Thyroid gland (tissue), 4 donors: Measurements from ENCODE around the gene RPS27A.
"Not testable (repeated sequence)": the region's sequence is repeated elsewhere in the genome, so short reads cannot be mapped to it uniquely, and the experiment has no call there.

Experiments
- POLR2A ChIP-seq, 2 donors: fragments of 450-650 bp; IDR thresholded peaks; one replicate each; pipeline ENCODE4 v1.6.1; 2017; ENCODE audit warnings: antibody characterized with exemption in 2 of 2, mild to moderate bottlenecking in 2 of 2, moderate library complexity in 1 of 2
- TF ChIP-seq, protein P1 (sequence below), 6 experiments: fragments of 200-600 bp in 3 of 6; fragments of 450-650 bp in 3 of 6; sonication (generic) in 3 of 6; IDR thresholded peaks; one replicate each; pipeline ENCODE4 v1.5.1; 2016 to 2019; ENCODE audit warnings: antibody characterized with exemption in 6 of 6, mild to moderate bottlenecking in 2 of 6, inconsistent platforms in 1 of 6, moderate library complexity in 1 of 6

GRCh38 chr2:55279859-55280424, 47.5 kb downstream of the RPS27A start:
- TF ChIP-seq, protein P1, sequence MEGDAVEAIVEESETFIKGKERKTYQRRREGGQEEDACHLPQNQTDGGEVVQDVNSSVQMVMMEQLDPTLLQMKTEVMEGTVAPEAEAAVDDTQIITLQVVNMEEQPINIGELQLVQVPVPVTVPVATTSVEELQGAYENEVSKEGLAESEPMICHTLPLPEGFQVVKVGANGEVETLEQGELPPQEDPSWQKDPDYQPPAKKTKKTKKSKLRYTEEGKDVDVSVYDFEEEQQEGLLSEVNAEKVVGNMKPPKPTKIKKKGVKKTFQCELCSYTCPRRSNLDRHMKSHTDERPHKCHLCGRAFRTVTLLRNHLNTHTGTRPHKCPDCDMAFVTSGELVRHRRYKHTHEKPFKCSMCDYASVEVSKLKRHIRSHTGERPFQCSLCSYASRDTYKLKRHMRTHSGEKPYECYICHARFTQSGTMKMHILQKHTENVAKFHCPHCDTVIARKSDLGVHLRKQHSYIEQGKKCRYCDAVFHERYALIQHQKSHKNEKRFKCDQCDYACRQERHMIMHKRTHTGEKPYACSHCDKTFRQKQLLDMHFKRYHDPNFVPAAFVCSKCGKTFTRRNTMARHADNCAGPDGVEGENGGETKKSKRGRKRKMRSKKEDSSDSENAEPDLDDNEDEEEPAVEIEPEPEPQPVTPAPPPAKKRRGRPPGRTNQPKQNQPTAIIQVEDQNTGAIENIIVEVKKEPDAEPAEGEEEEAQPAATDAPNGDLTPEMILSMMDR (IDR thresholded peaks at IDR 0.05), result not testable (repeated sequence)
- not testable (repeated sequence) for TF ChIP-seq POLR2A (IDR thresholded peaks at IDR 0.05)
